Immature natural killer cell (primary cell): ENCODE measurements around the gene A3GALT2. TPM values are rescaled to one million over a fixed set of nuclear protein-coding genes. Genes with fewer than 3 reads are reported as not detected.

Experiments
- DNase-seq, 3 donors: peaks; one replicate each; pipeline ENCODE4 v3.0.0; 2022; ENCODE audit warnings: mixed read lengths in 1 of 3
- H3K27ac Mint-ChIP-seq, 6 donors: one replicate each; pipeline ENCODE4 v1.8.0; 2020; ENCODE audit warnings: mixed read lengths in 6 of 6, mild to moderate bottlenecking in 5 of 6, inconsistent platforms in 4 of 6, moderate library complexity in 3 of 6
- H3K27me3 Mint-ChIP-seq, 3 donors: one replicate each; pipeline ENCODE4 v1.8.0; 2020 to 2021; ENCODE audit warnings: low read depth in 3 of 3, mild to moderate bottlenecking in 3 of 3, mixed read lengths in 3 of 3, moderate library complexity in 3 of 3, inconsistent platforms in 1 of 3
- H3K36me3 Mint-ChIP-seq, 3 donors: one replicate each; pipeline ENCODE4 v1.8.0; 2020; ENCODE audit warnings: mixed read lengths in 3 of 3, inconsistent platforms in 2 of 3, mild to moderate bottlenecking in 2 of 3
- H3K4me1 Mint-ChIP-seq, 2 donors: one replicate each; pipeline ENCODE4 v1.8.0; 2020; ENCODE audit warnings: inconsistent platforms in 2 of 2, mild to moderate bottlenecking in 2 of 2, mixed read lengths in 2 of 2, moderate library complexity in 1 of 2
- H3K4me3 Mint-ChIP-seq, 5 donors: one replicate each; pipeline ENCODE4 v1.8.0; 2020; ENCODE audit warnings: mild to moderate bottlenecking in 5 of 5, mixed read lengths in 5 of 5, inconsistent platforms in 3 of 5, moderate library complexity in 3 of 5
- H3K9me3 Mint-ChIP-seq, 6 donors: one replicate each; pipeline ENCODE4 v1.8.0; 2020; ENCODE audit warnings: mild to moderate bottlenecking in 6 of 6, mixed read lengths in 6 of 6, inconsistent platforms in 4 of 6, moderate library complexity in 3 of 6
- polyA plus RNA-seq, 3 donors: library from polyadenylated mRNA; unstranded; fragments of 300-500 nt; fragmentation: Illumina TruSeq; gene quantifications; one replicate each; pipeline ENCODE4 v1.2.3, GENCODE V29; 2021

Gene A3GALT2
- not detected for polyA plus RNA-seq

- no peak for DNase-seq
- Mint-ChIP-seq H3K36me3 (peaks cover 15 to 17% (median 16%) of the 10 kb centered on the region in 3 donors), H3K4me3 (no peak within 1 kb of the TSS), H3K4me1 (no peaks in the 10 kb centered on the region), H3K9me3 (no peaks in the 10 kb centered on the region), H3K27ac (peak within 1 kb of the TSS in 1 of 6 donors; percentile 31), H3K27me3 (peaks cover 0 to 3% (median 2%) of the 10 kb centered on the region in 3 donors)
Observed at GRCh38 chr1:33320619-33321165, at the start of gene A3GALT2. TSS of gene A3GALT2 (minus strand) at chr1:33321098. CDS start at chr1:33321098, 0 bp downstream.

- Mint-ChIP-seq H3K27ac (no peak overlapping the region), H3K4me1 (no peaks in the 10 kb centered on the region), H3K36me3 (no peaks in the 10 kb centered on the region), H3K9me3 (no peaks in the 10 kb centered on the region), H3K27me3 (peaks cover 0 to 4% (median under 1%) of the 10 kb centered on the region in 3 donors), H3K4me3 (no peak overlapping the region)
- DNase-seq, result no peak
Observed at GRCh38 chr1:33370301-33370700, 49.4 kb upstream of the A3GALT2 start.

- Mint-ChIP-seq H3K27ac (no peak overlapping the region), H3K36me3 (no peaks in the 10 kb centered on the region), H3K9me3 (no peaks in the 10 kb centered on the region)
Observed at GRCh38 chr1:33369764-33370163, 48.9 kb upstream of the A3GALT2 start.

GRCh38 chr1:33369081-33369480, 48.2 kb upstream of the A3GALT2 start:
- no peak for DNase-seq
- no peak overlapping the region for H3K27ac Mint-ChIP-seq
- no peaks in the 10 kb centered on the region for H3K4me1 Mint-ChIP-seq
- no peak overlapping the region for H3K4me3 Mint-ChIP-seq
- H3K27me3 Mint-ChIP-seq, result peaks cover 0 to 4% (median 0%) of the 10 kb centered on the region in 3 donors
- no peaks in the 10 kb centered on the region for H3K36me3 Mint-ChIP-seq
- H3K9me3 Mint-ChIP-seq, result no peaks in the 10 kb centered on the region

More at GRCh38 chr1:33369764-33370163, 48.9 kb upstream of the A3GALT2 start:
- DNase-seq, result no peak
- no peaks in the 10 kb centered on the region for H3K4me1 Mint-ChIP-seq
- H3K27me3 Mint-ChIP-seq, result peaks cover 0 to 4% (median 0%) of the 10 kb centered on the region in 3 donors
- no peak overlapping the region for H3K4me3 Mint-ChIP-seq

- DNase-seq, result no peak
- H3K36me3 Mint-ChIP-seq, result no peaks in the 10 kb centered on the region
- peaks cover 0 to 4% (median 0%) of the 10 kb centered on the region in 3 donors for H3K27me3 Mint-ChIP-seq
- no peak overlapping the region for H3K27ac Mint-ChIP-seq
- no peaks in the 10 kb centered on the region for H3K9me3 Mint-ChIP-seq
- no peak overlapping the region for H3K4me3 Mint-ChIP-seq
- no peaks in the 10 kb centered on the region for H3K4me1 Mint-ChIP-seq
Observed at GRCh38 chr1:33368431-33368830, 47.5 kb upstream of the A3GALT2 start.

- Mint-ChIP-seq H3K27ac (no peak overlapping the region), H3K4me1 (no peaks in the 10 kb centered on the region), H3K36me3 (no peaks in the 10 kb centered on the region), H3K9me3 (no peaks in the 10 kb centered on the region), H3K27me3 (peaks cover 0 to 4% (median 0%) of the 10 kb centered on the region in 3 donors), H3K4me3 (no peak overlapping the region)
- DNase-seq, result peak; percentile 74 to 81 (median 79)
Observed at GRCh38 chr1:33367485-33368405, 46.8 kb upstream of the A3GALT2 start.

- Mint-ChIP-seq H3K27me3 (peaks cover 0 to 4% (median 0%) of the 10 kb centered on the region in 3 donors), H3K9me3 (no peaks in the 10 kb centered on the region), H3K4me1 (no peaks in the 10 kb centered on the region), H3K27ac (no peak overlapping the region), H3K4me3 (no peak overlapping the region), H3K36me3 (no peaks in the 10 kb centered on the region)
- DNase-seq, result no peak
Observed at GRCh38 chr1:33366762-33367484, 46.0 kb upstream of the A3GALT2 start.

- no peaks in the 10 kb centered on the region for H3K36me3 Mint-ChIP-seq
- H3K4me3 Mint-ChIP-seq, result no peak overlapping the region
- H3K27ac Mint-ChIP-seq, result no peak overlapping the region
- peaks cover 0 to 4% of the 10 kb centered on the region in 2 donors for H3K4me1 Mint-ChIP-seq
- no peak for DNase-seq
- no peaks in the 10 kb centered on the region for H3K9me3 Mint-ChIP-seq
- no peaks in the 10 kb centered on the region for H3K27me3 Mint-ChIP-seq
Observed at GRCh38 chr1:33365560-33365997, 44.7 kb upstream of the A3GALT2 start.

GRCh38 chr1:33364565-33364918, 43.6 kb upstream of the A3GALT2 start:
- H3K9me3 Mint-ChIP-seq, result no peaks in the 10 kb centered on the region
- no peak for DNase-seq
- no peak overlapping the region for H3K27ac Mint-ChIP-seq
- H3K4me3 Mint-ChIP-seq, result no peak overlapping the region
- peaks cover 0 to 4% of the 10 kb centered on the region in 2 donors for H3K4me1 Mint-ChIP-seq
- H3K27me3 Mint-ChIP-seq, result no peaks in the 10 kb centered on the region
- no peaks in the 10 kb centered on the region for H3K36me3 Mint-ChIP-seq

- Mint-ChIP-seq H3K9me3 (no peaks in the 10 kb centered on the region), H3K4me3 (no peak overlapping the region), H3K36me3 (no peaks in the 10 kb centered on the region), H3K27me3 (no peaks in the 10 kb centered on the region), H3K4me1 (peaks cover 0 to 4% of the 10 kb centered on the region in 2 donors), H3K27ac (no peak overlapping the region)
- no peak for DNase-seq
Observed at GRCh38 chr1:33363470-33363861, 42.6 kb upstream of the A3GALT2 start.

- no peak for DNase-seq
- no peak overlapping the region for H3K4me3 Mint-ChIP-seq
- H3K27ac Mint-ChIP-seq, result no peak overlapping the region
- no peaks in the 10 kb centered on the region for H3K27me3 Mint-ChIP-seq
- peaks cover 0 to 4% of the 10 kb centered on the region in 2 donors for H3K4me1 Mint-ChIP-seq
- no peaks in the 10 kb centered on the region for H3K36me3 Mint-ChIP-seq
- H3K9me3 Mint-ChIP-seq, result no peaks in the 10 kb centered on the region
Observed at GRCh38 chr1:33363021-33363420, 42.1 kb upstream of the A3GALT2 start.

GRCh38 chr1:33361532-33362235, 40.8 kb upstream of the A3GALT2 start:
- Mint-ChIP-seq H3K9me3 (no peaks in the 10 kb centered on the region), H3K4me3 (no peak overlapping the region), H3K27ac (peak overlapping the region in 2 of 6 donors; percentile 18 to 51)

GRCh38 chr1:33360367-33360766, 39.5 kb upstream of the A3GALT2 start:
- peaks cover 0 to 4% of the 10 kb centered on the region in 2 donors for H3K4me1 Mint-ChIP-seq
- H3K36me3 Mint-ChIP-seq, result peaks cover 0 to 2% (median 0%) of the 10 kb centered on the region in 3 donors
- DNase-seq, result no peak
- no peak overlapping the region for H3K4me3 Mint-ChIP-seq
- no peak overlapping the region for H3K27ac Mint-ChIP-seq
- no peaks in the 10 kb centered on the region for H3K9me3 Mint-ChIP-seq
- peaks cover 0 to under 1% (median 0%) of the 10 kb centered on the region in 3 donors for H3K27me3 Mint-ChIP-seq

More at GRCh38 chr1:33361532-33362235, 40.8 kb upstream of the A3GALT2 start:
- H3K4me1 Mint-ChIP-seq, result peaks cover 0 to 4% of the 10 kb centered on the region in 2 donors
- no peak for DNase-seq
- no peaks in the 10 kb centered on the region for H3K36me3 Mint-ChIP-seq
- no peaks in the 10 kb centered on the region for H3K27me3 Mint-ChIP-seq
